ENCODE measurements around the gene TSACC. TPM values are rescaled to one million over a fixed set of nuclear protein-coding genes. Genes with fewer than 3 reads are reported as not detected.

The TSACC gene
- total and polyA plus RNA-seq, 10 of the 15 experiments (the other 5 are each of a cell fraction or from before 2014, with no cell fraction given) = 0.25 to 2.8 (median 0.92) TPM; not detected in 4

DNA sequence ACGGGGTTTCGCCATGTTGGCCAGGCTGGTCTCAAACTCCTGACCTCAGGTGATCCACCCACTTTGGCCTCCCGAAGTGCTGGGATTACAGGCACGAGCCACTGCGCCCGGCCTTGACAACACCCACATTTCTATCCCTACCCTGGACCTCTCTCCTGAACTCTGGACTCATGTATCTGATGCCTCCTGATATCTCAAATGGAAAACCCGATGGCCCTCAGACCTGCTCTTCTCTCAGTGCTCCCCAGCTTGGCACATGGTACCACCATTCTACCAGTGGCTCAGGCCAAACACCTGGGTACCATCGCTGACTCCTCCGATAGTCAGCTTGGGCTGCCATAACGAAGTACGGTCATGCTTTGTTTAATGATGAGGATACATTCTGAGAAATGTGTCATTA lies 22.2 kb downstream of the TSACC start:
- intact Hi-C loops (cut with micrococcal nuclease; ENCODE audit: unreplicated experiment) = no loop called here
- no peak for DNase-seq (ENCODE audit: low read depth, low spot score)

More for the DNA sequence above, 22.2 kb downstream of the TSACC start:
- in situ Hi-C loops (cut with MboI) = no loop called here
- Histone ChIP-seq H3K9me3 (replicated peaks; ENCODE audit: control insufficient read depth, insufficient read depth, low read length) (no peaks in the 10 kb centered on the region), H3K4me2 (ENCODE audit: control insufficient read depth, insufficient read depth) (no peak overlapping the region), H3K36me3 (ENCODE audit: control insufficient read depth in 2 of 2, insufficient read depth in 2 of 2, low read length in 1 of 2) (no peaks in the 10 kb centered on the region), H3K27ac (ENCODE audit: control insufficient read depth, insufficient read depth) (no peak overlapping the region), H3K79me2 (ENCODE audit: control insufficient read depth, insufficient read depth, low read length) (no peaks in the 10 kb centered on the region), H2AFZ (ENCODE audit: control insufficient read depth, low read depth, low read length) (no peak overlapping the region), H4K20me1 (ENCODE audit: control insufficient read depth, insufficient read depth) (no peaks in the 10 kb centered on the region), H3K27me3 (replicated peaks in 1 of 2; ENCODE audit: control insufficient read depth in 2 of 2, insufficient read depth in 2 of 2, low read length in 1 of 2) (peaks cover 2% of the 10 kb centered on the region in 2 experiments; a peak in 2 of 4 replicates), H3K4me1 (ENCODE audit: control insufficient read depth, insufficient read depth, low read length) (0 out of 2 replicates have a peak, but pooled peaks cover 2% of the 10 kb centered on the region), H3K9ac (ENCODE audit: control insufficient read depth, insufficient read depth, low read length) (no peak overlapping the region), H3K4me3 (no peak overlapping the region)
- ATAC-seq (no peak), FAIRE-seq (no peak)
- ChIA-PET SMC1A (ENCODE audit: uncharacterized antibody, unreplicated experiment) (interaction anchor here (1.2 kb wide), 1 partner anchor 86 kb away, joined by 5 read pairs; no protein-coding TSS in a partner anchor), CTCF (interaction anchor here (0.8 to 3.2 kb wide), 9 partner anchors 11 to 220 kb away, joined by 3 to 25 read pairs (median 4); partner anchors contain the start of genes CCT3, TMEM79 and TSACC), POLR2A (no interaction called here), RAD21 (ENCODE audit: unreplicated experiment) (interaction anchor here (1.4 kb wide), 1 partner anchor 17 kb away, joined by 3 read pairs; no protein-coding TSS in a partner anchor)
- no TSS peak for BruUV-seq (replicated peaks)
- WGBS (ENCODE audit: insufficient coverage, insufficient replicate concordance, low lambda C conversion rate, missing lambda C conversion rate) = 69% methylated on average over 11 of the region's 11 CpGs
- TF ChIP-seq CEBPB (IDR thresholded peaks at IDR 0.05; ENCODE audit: borderline replicate concordance in 1 of 2, low read depth in 2 of 2, low read length in 2 of 2) = no peak
- no peak for TF ChIP-seq SMAD5 (IDR thresholded peaks at IDR 0.05; ENCODE audit: low read depth)
- TF ChIP-seq CHD2 (IDR thresholded peaks at IDR 0.05; ENCODE audit: borderline replicate concordance, low read depth, low read length) = no peak
- no peak for TF ChIP-seq ETV6 (conservative IDR thresholded peaks at IDR 0.05 in 1 of 2, IDR thresholded peaks at IDR 0.05 in 1 of 2; ENCODE audit: borderline replicate concordance in 1 of 2, low read depth in 1 of 2)
- TF ChIP-seq NR2C2 (IDR thresholded peaks at IDR 0.05; ENCODE audit: borderline replicate concordance, control insufficient read depth, insufficient read length, low read depth) = no peak
- TF ChIP-seq IKZF2 (IDR thresholded peaks at IDR 0.05) = no peak
- TF ChIP-seq, protein P1, sequence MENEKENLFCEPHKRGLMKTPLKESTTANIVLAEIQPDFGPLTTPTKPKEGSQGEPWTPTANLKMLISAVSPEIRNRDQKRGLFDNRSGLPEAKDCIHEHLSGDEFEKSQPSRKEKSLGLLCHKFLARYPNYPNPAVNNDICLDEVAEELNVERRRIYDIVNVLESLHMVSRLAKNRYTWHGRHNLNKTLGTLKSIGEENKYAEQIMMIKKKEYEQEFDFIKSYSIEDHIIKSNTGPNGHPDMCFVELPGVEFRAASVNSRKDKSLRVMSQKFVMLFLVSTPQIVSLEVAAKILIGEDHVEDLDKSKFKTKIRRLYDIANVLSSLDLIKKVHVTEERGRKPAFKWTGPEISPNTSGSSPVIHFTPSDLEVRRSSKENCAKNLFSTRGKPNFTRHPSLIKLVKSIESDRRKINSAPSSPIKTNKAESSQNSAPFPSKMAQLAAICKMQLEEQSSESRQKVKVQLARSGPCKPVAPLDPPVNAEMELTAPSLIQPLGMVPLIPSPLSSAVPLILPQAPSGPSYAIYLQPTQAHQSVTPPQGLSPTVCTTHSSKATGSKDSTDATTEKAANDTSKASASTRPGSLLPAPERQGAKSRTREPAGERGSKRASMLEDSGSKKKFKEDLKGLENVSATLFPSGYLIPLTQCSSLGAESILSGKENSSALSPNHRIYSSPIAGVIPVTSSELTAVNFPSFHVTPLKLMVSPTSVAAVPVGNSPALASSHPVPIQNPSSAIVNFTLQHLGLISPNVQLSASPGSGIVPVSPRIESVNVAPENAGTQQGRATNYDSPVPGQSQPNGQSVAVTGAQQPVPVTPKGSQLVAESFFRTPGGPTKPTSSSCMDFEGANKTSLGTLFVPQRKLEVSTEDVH (IDR thresholded peaks at IDR 0.05; ENCODE audit: low read depth, partially characterized antibody) = no peak
- TF ChIP-seq EP300 (IDR thresholded peaks at IDR 0.05; ENCODE audit: borderline replicate concordance in 1 of 2, control insufficient read depth in 1 of 2, low read depth in 2 of 2, low read length in 2 of 2) = no peak
- TF ChIP-seq JUNB (IDR thresholded peaks at IDR 0.05) = no peak
- no peak for TF ChIP-seq HCFC1 (IDR thresholded peaks at IDR 0.05; ENCODE audit: low read length)
- no peak for TF ChIP-seq EGR1 (IDR thresholded peaks at IDR 0.05; ENCODE audit: borderline replicate concordance in 1 of 2, low read depth in 2 of 2, low read length in 2 of 2)
- TF ChIP-seq JUND (IDR thresholded peaks at IDR 0.05; ENCODE audit: low read depth, low read length) = no peak
- no peak for TF ChIP-seq SPI1 (IDR thresholded peaks at IDR 0.05; ENCODE audit: borderline replicate concordance, insufficient read depth, low read depth, low read length)
- no peak for TF ChIP-seq SUZ12 (IDR thresholded peaks at IDR 0.05; ENCODE audit: unreplicated experiment)
- no peak for TF ChIP-seq POLR2AphosphoS2 (IDR thresholded peaks at IDR 0.05; ENCODE audit: low read depth, low read length)

Measured in GM12878 (cell line).